T-helper 9 cell (primary cell): ENCODE results near the gene MTX3.

Experiments
- DNase-seq: peaks from one replicate; pipeline ENCODE4 v3.0.0-alpha.2; 2020

Gene MTX3

GRCh38 chr5:79932510-79933504, 58.3 kb downstream of the MTX3 start:
- DNase-seq = no peak

- DNase-seq = no peak
These were observed 59.2 kb downstream of the MTX3 start for GRCh38 chr5:79931866-79932265.

GRCh38 chr5:79931409-79931808, 59.7 kb downstream of the MTX3 start:
- no peak for DNase-seq

- DNase-seq = no peak
These were observed 62.0 kb downstream of the MTX3 start for GRCh38 chr5:79929095-79929494.
